ENCODE results near the gene ZNF836.

Gene ZNF836

GRCh38 chr19:52138983-52139251 is 32.5 kb downstream of the ZNF836 start:
- DNase-seq (ENCODE audit: low read depth) = no peak

GRCh38 chr19:52138278-52138982 is 33.0 kb downstream of the ZNF836 start:
- no peak for DNase-seq (ENCODE audit: low read depth)
- H3K4me3 ChIP-seq (ENCODE audit: control insufficient read depth, low read depth, low read length) = peak overlapping the region; percentile 94
- TF ChIP-seq CTCF (IDR thresholded peaks at IDR 0.05; ENCODE audit: control insufficient read depth, insufficient read depth, low read depth, low read length, missing control alignments) = no peak

More at GRCh38 chr19:52138983-52139251, 32.5 kb downstream of the ZNF836 start:
- peak overlapping the region; percentile 94 for H3K4me3 ChIP-seq (ENCODE audit: control insufficient read depth, low read depth, low read length)
- no peak for TF ChIP-seq CTCF (IDR thresholded peaks at IDR 0.05; ENCODE audit: control insufficient read depth, insufficient read depth, low read depth, low read length, missing control alignments)

- H3K4me3 ChIP-seq (ENCODE audit: control insufficient read depth, low read depth, low read length) = no peak overlapping the region
- DNase-seq (ENCODE audit: low read depth) = no peak
- no peak for TF ChIP-seq CTCF (IDR thresholded peaks at IDR 0.05; ENCODE audit: control insufficient read depth, insufficient read depth, low read depth, low read length, missing control alignments)
Measured at GRCh38 chr19:52120286-52120685, 51.1 kb downstream of the ZNF836 start.

GRCh38 chr19:52115526-52116053 is 55.8 kb downstream of the ZNF836 start:
- no peak for TF ChIP-seq CTCF (IDR thresholded peaks at IDR 0.05; ENCODE audit: control insufficient read depth, insufficient read depth, low read depth, low read length, missing control alignments)
- no peak overlapping the region for H3K4me3 ChIP-seq (ENCODE audit: control insufficient read depth, low read depth, low read length)
- DNase-seq (ENCODE audit: low read depth) = no peak

GRCh38 chr19:52114691-52115090 is 56.7 kb downstream of the ZNF836 start:
- no peak for DNase-seq (ENCODE audit: low read depth)
- no peak for TF ChIP-seq CTCF (IDR thresholded peaks at IDR 0.05; ENCODE audit: control insufficient read depth, insufficient read depth, low read depth, low read length, missing control alignments)
- no peak overlapping the region for H3K4me3 ChIP-seq (ENCODE audit: control insufficient read depth, low read depth, low read length)

- H3K4me3 ChIP-seq (ENCODE audit: control insufficient read depth, low read depth, low read length) = no peak overlapping the region
- no peak for TF ChIP-seq CTCF (IDR thresholded peaks at IDR 0.05; ENCODE audit: control insufficient read depth, insufficient read depth, low read depth, low read length, missing control alignments)
- DNase-seq (ENCODE audit: low read depth) = no peak
Measured at GRCh38 chr19:52112624-52113023, 58.8 kb downstream of the ZNF836 start.
